Activated CD8-positive, alpha-beta memory T cell treated with anti-CD3 and anti-CD28 coated beads, Interleukin-2, amount 50 U/mL, for 1 hour (primary cell): ENCODE results near the gene RNF112.
"Not testable (repeated sequence)": the region's sequence is repeated elsewhere in the genome, so short reads cannot be mapped to it uniquely, and the experiment has no call there.

Experiments
- DNase-seq: peaks from one replicate; pipeline ENCODE4 v3.0.0-alpha.2; 2020; ENCODE audit errors: extremely low read depth

RNF112 gene

GRCh38 chr17:19412984-19413383 is 2.0 kb downstream of the RNF112 start:
- DNase-seq = no peak

GRCh38 chr17:19413761-19414160 is 2.7 kb downstream of the RNF112 start:
- no peak for DNase-seq

- DNase-seq = no peak
Observed at GRCh38 chr17:19414396-19415280, 3.6 kb downstream of the RNF112 start.

GRCh38 chr17:19415311-19415710 is 4.3 kb downstream of the RNF112 start:
- no peak for DNase-seq

GRCh38 chr17:19415806-19416775 is 5.1 kb downstream of the RNF112 start:
- no peak for DNase-seq

GRCh38 chr17:19417611-19418010 is 6.6 kb downstream of the RNF112 start:
- no peak for DNase-seq

- no peak for DNase-seq
Observed at GRCh38 chr17:19418251-19418992, 7.4 kb downstream of the RNF112 start.

GRCh38 chr17:19421219-19421618 is 10.2 kb downstream of the RNF112 start:
- no peak for DNase-seq

GRCh38 chr17:19421926-19422325 is 10.9 kb downstream of the RNF112 start:
- DNase-seq = no peak

- no peak for DNase-seq
Observed at GRCh38 chr17:19424934-19425868, 14.2 kb downstream of the RNF112 start.

GRCh38 chr17:19426631-19427030 is 15.6 kb downstream of the RNF112 start:
- DNase-seq = no peak

- DNase-seq = no peak
Observed at GRCh38 chr17:19431691-19432090, 20.7 kb downstream of the RNF112 start.

GRCh38 chr17:19433255-19433654 is 22.2 kb downstream of the RNF112 start:
- DNase-seq = no peak

- no peak for DNase-seq
Observed at GRCh38 chr17:19433727-19434340, 22.8 kb downstream of the RNF112 start.

GRCh38 chr17:19440421-19440820 is 29.4 kb downstream of the RNF112 start:
- DNase-seq = no peak

GRCh38 chr17:19441288-19441687 is 30.3 kb downstream of the RNF112 start:
- not testable (repeated sequence) for DNase-seq

- no peak for DNase-seq
Observed at GRCh38 chr17:19442731-19443130, 31.7 kb downstream of the RNF112 start.

GRCh38 chr17:19443148-19443547 is 32.1 kb downstream of the RNF112 start:
- no peak for DNase-seq

GRCh38 chr17:19445105-19445504 is 34.1 kb downstream of the RNF112 start:
- DNase-seq = no peak

- DNase-seq = not testable (repeated sequence)
Observed at GRCh38 chr17:19446577-19446976, 35.5 kb downstream of the RNF112 start.
